ENCODE results near the gene GAB2.

Gene GAB2

DNA sequence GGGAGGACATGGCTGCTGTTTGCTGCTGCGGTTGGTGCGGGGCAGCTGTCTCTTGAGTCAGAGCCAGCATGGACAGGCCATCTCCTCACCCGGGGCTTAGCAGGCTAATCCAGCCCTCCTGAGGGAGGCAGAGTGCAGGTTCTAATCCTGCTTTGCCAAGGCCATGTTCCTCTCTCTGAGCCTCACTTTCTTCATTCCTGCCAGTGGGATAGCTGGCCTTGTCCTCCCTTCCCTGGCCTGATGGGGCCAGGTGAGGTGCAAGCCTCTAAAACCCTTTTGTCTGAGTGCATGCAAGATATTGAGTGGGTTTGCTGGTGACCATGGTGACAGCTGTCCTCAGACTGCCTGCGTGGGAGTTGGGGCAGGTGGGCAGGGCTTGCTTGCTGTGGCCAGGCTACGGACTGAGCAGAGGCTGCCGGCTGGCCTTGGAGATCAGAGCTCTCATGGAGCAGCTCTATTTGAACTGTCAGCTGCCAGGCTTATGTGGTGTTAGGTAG, 225.3 kb downstream of the GAB2 start:
- TF ChIP-seq FOXP2 (optimal IDR thresholded peaks at IDR 0.05; ENCODE audit: borderline replicate concordance, extremely low read depth, extremely low read length, insufficient read depth) (no peak), TAF1 (IDR thresholded peaks at IDR 0.05; ENCODE audit: borderline replicate concordance, insufficient read depth, low read length) (no peak), SIN3A (IDR thresholded peaks at IDR 0.05; ENCODE audit: borderline replicate concordance, insufficient read depth, low read length) (no peak), POLR2AphosphoS5 (IDR thresholded peaks at IDR 0.05; ENCODE audit: low read depth, low read length) (no peak)
- TF ChIP-seq, protein P1, sequence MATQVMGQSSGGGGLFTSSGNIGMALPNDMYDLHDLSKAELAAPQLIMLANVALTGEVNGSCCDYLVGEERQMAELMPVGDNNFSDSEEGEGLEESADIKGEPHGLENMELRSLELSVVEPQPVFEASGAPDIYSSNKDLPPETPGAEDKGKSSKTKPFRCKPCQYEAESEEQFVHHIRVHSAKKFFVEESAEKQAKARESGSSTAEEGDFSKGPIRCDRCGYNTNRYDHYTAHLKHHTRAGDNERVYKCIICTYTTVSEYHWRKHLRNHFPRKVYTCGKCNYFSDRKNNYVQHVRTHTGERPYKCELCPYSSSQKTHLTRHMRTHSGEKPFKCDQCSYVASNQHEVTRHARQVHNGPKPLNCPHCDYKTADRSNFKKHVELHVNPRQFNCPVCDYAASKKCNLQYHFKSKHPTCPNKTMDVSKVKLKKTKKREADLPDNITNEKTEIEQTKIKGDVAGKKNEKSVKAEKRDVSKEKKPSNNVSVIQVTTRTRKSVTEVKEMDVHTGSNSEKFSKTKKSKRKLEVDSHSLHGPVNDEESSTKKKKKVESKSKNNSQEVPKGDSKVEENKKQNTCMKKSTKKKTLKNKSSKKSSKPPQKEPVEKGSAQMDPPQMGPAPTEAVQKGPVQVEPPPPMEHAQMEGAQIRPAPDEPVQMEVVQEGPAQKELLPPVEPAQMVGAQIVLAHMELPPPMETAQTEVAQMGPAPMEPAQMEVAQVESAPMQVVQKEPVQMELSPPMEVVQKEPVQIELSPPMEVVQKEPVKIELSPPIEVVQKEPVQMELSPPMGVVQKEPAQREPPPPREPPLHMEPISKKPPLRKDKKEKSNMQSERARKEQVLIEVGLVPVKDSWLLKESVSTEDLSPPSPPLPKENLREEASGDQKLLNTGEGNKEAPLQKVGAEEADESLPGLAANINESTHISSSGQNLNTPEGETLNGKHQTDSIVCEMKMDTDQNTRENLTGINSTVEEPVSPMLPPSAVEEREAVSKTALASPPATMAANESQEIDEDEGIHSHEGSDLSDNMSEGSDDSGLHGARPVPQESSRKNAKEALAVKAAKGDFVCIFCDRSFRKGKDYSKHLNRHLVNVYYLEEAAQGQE (IDR thresholded peaks at IDR 0.05; ENCODE audit: insufficient read depth in 1 of 2, low read depth in 2 of 2, low read length in 2 of 2), result no peak

DNA sequence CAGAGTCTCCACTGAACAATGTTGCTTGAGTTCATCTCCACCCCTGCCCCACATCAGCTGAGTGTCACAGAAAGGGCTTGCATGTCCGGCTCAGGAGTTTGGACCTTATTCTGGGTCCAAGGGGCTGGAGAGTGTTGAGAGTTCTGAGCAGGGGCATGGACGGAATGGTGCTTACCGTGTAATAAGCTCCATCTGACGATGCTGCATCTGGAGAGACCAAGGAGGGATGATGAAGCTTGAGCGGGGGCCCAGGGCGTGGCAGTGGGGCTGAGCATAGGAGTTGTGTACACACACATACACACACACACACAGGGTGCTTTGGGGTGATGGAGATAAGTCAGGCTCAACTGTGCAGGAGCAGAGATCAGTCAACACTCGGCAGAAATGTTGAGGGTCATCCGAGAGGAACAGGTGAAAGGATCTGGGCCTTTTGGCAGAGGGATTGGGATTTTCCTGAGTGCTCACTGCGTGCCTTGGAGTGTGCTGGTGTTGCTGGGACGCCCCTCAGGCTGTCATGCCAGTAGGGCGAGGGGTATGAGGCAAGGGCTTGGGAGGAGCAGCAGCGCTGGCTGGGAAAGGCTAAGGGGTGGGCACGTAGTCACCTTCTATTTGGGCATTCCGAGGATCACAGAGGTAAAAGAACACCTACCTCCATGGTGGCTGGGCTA, 226.6 kb downstream of the GAB2 start:
- TF ChIP-seq SIN3A (IDR thresholded peaks at IDR 0.05; ENCODE audit: borderline replicate concordance, insufficient read depth, low read length), result no peak
- TF ChIP-seq, protein P1 (IDR thresholded peaks at IDR 0.05; ENCODE audit: insufficient read depth in 1 of 2, low read depth in 2 of 2, low read length in 2 of 2), result no peak

DNA sequence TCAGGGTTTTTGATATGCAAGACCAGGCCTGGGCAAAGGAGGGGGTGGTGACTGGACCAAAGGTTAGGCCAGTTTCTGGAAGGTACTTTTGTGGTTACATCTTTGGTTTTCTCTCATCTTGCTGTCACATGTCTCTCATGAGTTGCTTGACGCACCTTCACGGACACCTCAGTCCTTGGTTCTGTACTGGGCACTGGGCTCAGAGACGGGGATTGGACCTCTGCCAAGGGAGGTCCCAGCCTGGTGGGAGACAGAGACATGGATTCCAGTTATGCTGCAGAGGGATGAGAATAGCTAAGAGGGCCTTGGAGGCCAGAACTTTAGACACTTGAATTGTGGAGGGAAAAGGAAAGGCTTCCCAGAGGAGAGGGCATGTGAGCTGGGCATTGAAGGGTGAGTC, 227.2 kb downstream of the GAB2 start:
- TF ChIP-seq, protein P1 (IDR thresholded peaks at IDR 0.05; ENCODE audit: insufficient read depth in 1 of 2, low read depth in 2 of 2, low read length in 2 of 2), result no peak
- TF ChIP-seq TAF1 (IDR thresholded peaks at IDR 0.05; ENCODE audit: borderline replicate concordance, insufficient read depth, low read length), result no peak
- TF ChIP-seq POLR2AphosphoS5 (IDR thresholded peaks at IDR 0.05; ENCODE audit: low read depth, low read length), result no peak
- TF ChIP-seq SIN3A (IDR thresholded peaks at IDR 0.05; ENCODE audit: borderline replicate concordance, insufficient read depth, low read length), result no peak
- no peak for TF ChIP-seq FOXP2 (optimal IDR thresholded peaks at IDR 0.05; ENCODE audit: borderline replicate concordance, extremely low read depth, extremely low read length, insufficient read depth)

DNA sequence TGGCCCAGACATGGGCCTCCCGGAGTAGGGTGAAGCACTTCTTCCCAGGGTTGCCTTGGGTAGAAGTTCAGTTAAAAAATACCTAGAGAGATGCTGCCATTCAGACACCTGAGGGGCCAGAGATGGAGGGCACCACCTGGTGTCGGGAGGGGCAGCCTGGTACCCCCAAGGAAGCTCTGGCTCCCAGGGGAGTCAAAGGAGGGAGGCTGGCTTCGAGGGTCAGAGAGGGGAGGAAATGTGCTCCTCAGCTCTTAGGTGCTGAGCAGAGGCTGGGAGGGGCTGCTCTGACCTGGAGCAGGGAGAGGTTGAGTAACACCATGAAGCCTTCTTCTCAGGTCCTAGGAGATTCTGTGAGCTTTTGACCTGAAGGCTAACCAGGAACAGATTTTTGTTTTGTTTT, 227.8 kb downstream of the GAB2 start:
- TF ChIP-seq, protein P1 (IDR thresholded peaks at IDR 0.05; ENCODE audit: insufficient read depth in 1 of 2, low read depth in 2 of 2, low read length in 2 of 2), result no peak
- TF ChIP-seq FOXP2 (optimal IDR thresholded peaks at IDR 0.05; ENCODE audit: borderline replicate concordance, extremely low read depth, extremely low read length, insufficient read depth) (no peak), TAF1 (IDR thresholded peaks at IDR 0.05; ENCODE audit: borderline replicate concordance, insufficient read depth, low read length) (no peak), SIN3A (IDR thresholded peaks at IDR 0.05; ENCODE audit: borderline replicate concordance, insufficient read depth, low read length) (no peak), POLR2AphosphoS5 (IDR thresholded peaks at IDR 0.05; ENCODE audit: low read depth, low read length) (no peak)
